Mammary epithelial cell (primary cell): Measurements from ENCODE around the gene SLC16A8.

Source experiments
- CTCF ChIP-seq, 2 donors: IDR thresholded peaks in 1 of 2; conservative IDR thresholded peaks in 1 of 2; 2 replicates each; pipeline ENCODE4 v1.5.1; 2011 to 2012; ENCODE audit warnings: inconsistent platforms in 2 of 2, low read length in 2 of 2, mild to moderate bottlenecking in 2 of 2, control low read depth in 1 of 2, low read depth in 1 of 2; ENCODE audit not compliant: insufficient read depth in 1 of 2; ENCODE audit errors: extremely low read depth in 1 of 2
- EZH2 ChIP-seq: IDR thresholded peaks from 2 replicates; pipeline ENCODE4 v1.6.1; 2012; ENCODE audit warnings: low read length, inconsistent platforms, borderline replicate concordance

GRCh38 chr22:38040953-38041759, 42.8 kb downstream of the SLC16A8 start:
- TF ChIP-seq CTCF (conservative IDR thresholded peaks at IDR 0.05 in 1 of 2, IDR thresholded peaks at IDR 0.05 in 1 of 2; ENCODE audit: extremely low read depth in 1 of 2, insufficient read depth in 1 of 2, low read depth in 1 of 2, low read length in 2 of 2) (no peak), EZH2 (no peak)
